ENCODE data around the gene CACNA1D. TPM values are rescaled to one million over a fixed set of nuclear protein-coding genes. Genes with fewer than 3 reads are reported as not detected.

The CACNA1D gene
- total and polyA plus RNA-seq, 5 donors from 2014 or later: 0.03 to 0.44 TPM; not detected in 3

DNA sequence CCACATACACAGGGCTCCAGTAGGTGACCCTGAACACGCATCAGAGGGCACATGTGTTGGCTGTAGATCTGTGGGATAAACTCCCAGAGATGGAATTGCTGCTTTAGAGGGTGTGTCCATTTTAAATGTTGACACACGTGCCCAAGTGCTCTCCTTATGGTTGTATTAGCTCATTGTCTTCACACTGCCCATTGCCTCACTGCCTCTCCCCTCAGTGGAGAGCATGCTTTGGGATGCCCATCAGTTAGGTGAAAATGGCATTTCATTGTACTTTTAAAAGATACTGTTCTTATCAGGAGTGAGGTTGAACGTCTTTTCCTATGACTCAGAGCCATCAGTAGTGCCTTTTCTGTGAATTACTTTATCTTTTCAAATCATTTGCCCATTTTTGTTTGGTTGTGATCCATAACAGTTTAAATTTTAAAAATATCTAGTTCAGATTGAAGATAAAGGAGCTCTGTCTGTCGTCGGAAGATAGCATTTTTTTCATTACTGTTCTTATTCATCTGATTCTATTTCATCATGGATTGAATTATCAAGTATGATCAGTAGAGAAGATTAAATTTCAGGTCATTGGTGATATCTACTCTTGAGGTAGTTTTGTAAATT lies 231.1 kb downstream of the CACNA1D start:
- Mint-ChIP-seq H3K36me3 (no peaks in the 10 kb centered on the region), H3K4me1 (no peaks in the 10 kb centered on the region)

DNA sequence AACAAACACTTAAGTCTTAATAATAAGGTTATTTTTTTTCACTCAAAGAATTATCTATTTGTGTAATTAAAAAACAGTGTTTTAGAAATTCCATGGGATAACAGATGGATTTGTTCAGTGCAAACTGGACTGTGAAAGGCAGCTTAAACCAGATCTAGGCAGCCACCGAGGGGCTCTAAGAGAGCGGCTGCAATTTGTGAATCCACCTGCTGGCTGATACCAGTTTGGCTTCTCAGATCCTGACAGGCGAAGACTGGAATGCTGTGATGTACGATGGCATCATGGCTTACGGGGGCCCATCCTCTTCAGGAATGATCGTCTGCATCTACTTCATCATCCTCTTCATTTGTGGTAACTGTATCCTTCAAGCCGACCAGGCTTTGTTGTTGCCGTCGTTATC lies 232.2 kb downstream of the CACNA1D start:
- peaks cover 2% of the 10 kb centered on the region for H3K27me3 ChIP-seq (ENCODE audit: control insufficient read depth, insufficient read depth, low read length)
- H3K9me3 ChIP-seq (ENCODE audit: control insufficient read depth in 2 of 2, low read length in 2 of 2): no peaks in the 10 kb centered on the region
- H3K36me3 Mint-ChIP-seq: no peaks in the 10 kb centered on the region
- no peak overlapping the region for H3K4me3 Mint-ChIP-seq
- no peak for ATAC-seq (ENCODE audit: low read depth in 2 of 2)
- peaks cover 0 to 4% (median 0%) of the 10 kb centered on the region in 7 donors for H3K9me3 Mint-ChIP-seq
- no peaks in the 10 kb centered on the region for H3K36me3 ChIP-seq (ENCODE audit: control insufficient read depth, insufficient read depth, low read length)
- no peaks in the 10 kb centered on the region for H3K4me1 Mint-ChIP-seq
- H3K4me1 ChIP-seq (ENCODE audit: control insufficient read depth, insufficient read depth, low read length, poor library complexity, severe bottlenecking): no peaks in the 10 kb centered on the region
- peak overlapping the region in 1 of 3 donors; percentile 11 for H3K27ac Mint-ChIP-seq
- H3K4me3 ChIP-seq (ENCODE audit: low read depth, low read length): no peak overlapping the region
- H3K27ac ChIP-seq (ENCODE audit: insufficient read depth, low read length, poor library complexity, severe bottlenecking): no peak overlapping the region
- peaks cover 33% of the 10 kb centered on the region for H3K27me3 Mint-ChIP-seq
- no peak for DNase-seq

More for the DNA sequence above, 231.1 kb downstream of the CACNA1D start:
- Histone ChIP-seq H3K36me3 (ENCODE audit: control insufficient read depth, insufficient read depth, low read length) (no peaks in the 10 kb centered on the region), H3K27me3 (ENCODE audit: control insufficient read depth, insufficient read depth, low read length) (peaks cover 2% of the 10 kb centered on the region), H3K4me1 (ENCODE audit: control insufficient read depth, insufficient read depth, low read length, poor library complexity, severe bottlenecking) (no peaks in the 10 kb centered on the region), H3K27ac (ENCODE audit: insufficient read depth, low read length, poor library complexity, severe bottlenecking) (no peak overlapping the region), H3K9me3 (ENCODE audit: control insufficient read depth in 2 of 2, low read length in 2 of 2) (no peaks in the 10 kb centered on the region), H3K4me3 (ENCODE audit: low read depth, low read length) (no peak overlapping the region)
- H3K27ac Mint-ChIP-seq: peak overlapping the region in 1 of 3 donors; percentile 39
- H3K4me3 Mint-ChIP-seq: no peak overlapping the region
- DNase-seq: no peak
- peaks cover 0 to 4% (median 0%) of the 10 kb centered on the region in 7 donors for H3K9me3 Mint-ChIP-seq
- peaks cover 33% of the 10 kb centered on the region for H3K27me3 Mint-ChIP-seq
- ATAC-seq (ENCODE audit: low read depth in 2 of 2): no peak

DNA sequence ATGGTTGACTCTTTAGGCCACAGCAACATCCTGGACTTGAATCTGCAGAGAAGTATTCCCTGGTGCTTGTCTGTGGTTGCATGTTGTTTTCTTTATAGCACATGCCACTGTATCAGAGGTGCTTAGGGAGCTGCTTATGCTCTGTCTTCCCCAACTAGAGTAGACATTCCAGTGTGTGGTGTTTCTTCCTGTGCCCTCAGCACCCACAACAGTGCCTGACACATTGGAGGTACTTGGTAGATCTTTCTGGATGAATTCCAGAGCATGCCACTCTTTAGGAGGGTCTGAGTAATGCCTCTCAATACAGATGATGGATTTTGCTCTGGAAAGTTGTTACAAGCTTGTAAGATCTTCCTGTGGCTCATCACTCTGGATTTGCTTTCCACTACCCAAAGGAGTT lies 234.2 kb downstream of the CACNA1D start:
- DNase-seq (no peak), ATAC-seq (ENCODE audit: low read depth in 2 of 2) (no peak)
- no peaks in the 10 kb centered on the region for H3K36me3 ChIP-seq (ENCODE audit: control insufficient read depth, insufficient read depth, low read length)
- peaks cover 2% of the 10 kb centered on the region for H3K27me3 ChIP-seq (ENCODE audit: control insufficient read depth, insufficient read depth, low read length)
- Mint-ChIP-seq H3K27me3 (peaks cover 30% of the 10 kb centered on the region), H3K27ac (peak overlapping the region in 1 of 3 donors; percentile 37), H3K4me1 (no peaks in the 10 kb centered on the region), H3K36me3 (no peaks in the 10 kb centered on the region), H3K9me3 (peaks cover 0 to 3% (median 0%) of the 10 kb centered on the region in 7 donors), H3K4me3 (no peak overlapping the region)
- no peak overlapping the region for H3K4me3 ChIP-seq (ENCODE audit: low read depth, low read length)
- H3K9me3 ChIP-seq (ENCODE audit: control insufficient read depth in 2 of 2, low read length in 2 of 2): no peaks in the 10 kb centered on the region
- no peak overlapping the region for H3K27ac ChIP-seq (ENCODE audit: insufficient read depth, low read length, poor library complexity, severe bottlenecking)
- no peaks in the 10 kb centered on the region for H3K4me1 ChIP-seq (ENCODE audit: control insufficient read depth, insufficient read depth, low read length, poor library complexity, severe bottlenecking)

DNA sequence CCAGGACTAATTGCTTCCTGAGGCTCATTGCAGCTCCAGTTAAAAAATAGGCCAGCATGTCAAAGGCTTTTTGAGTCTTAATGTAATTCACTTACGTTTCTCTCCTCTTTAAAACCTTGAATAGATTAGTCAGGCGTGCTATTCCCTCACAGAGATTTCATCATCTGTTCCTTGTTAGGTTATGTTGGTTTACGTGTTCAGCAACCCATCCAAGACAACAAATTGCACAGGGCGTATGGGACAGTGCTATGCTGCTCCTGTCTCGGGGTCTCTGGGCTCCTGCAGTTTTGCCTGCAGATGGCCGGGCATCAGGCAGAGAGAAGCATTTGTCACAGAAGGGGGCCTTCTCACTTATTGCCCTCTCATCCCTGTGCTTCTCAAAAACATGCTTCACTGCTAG lies 234.7 kb downstream of the CACNA1D start:
- ATAC-seq (ENCODE audit: low read depth in 2 of 2) (no peak), DNase-seq (no peak)
- Mint-ChIP-seq H3K27ac (no peak overlapping the region), H3K9me3 (peaks cover 0 to 3% (median 0%) of the 10 kb centered on the region in 7 donors), H3K4me1 (no peaks in the 10 kb centered on the region), H3K4me3 (no peak overlapping the region), H3K27me3 (peaks cover 25% of the 10 kb centered on the region), H3K36me3 (no peaks in the 10 kb centered on the region)
- H3K27ac ChIP-seq (ENCODE audit: insufficient read depth, low read length, poor library complexity, severe bottlenecking): no peak overlapping the region
- H3K27me3 ChIP-seq (ENCODE audit: control insufficient read depth, insufficient read depth, low read length): peaks cover 2% of the 10 kb centered on the region
- no peaks in the 10 kb centered on the region for H3K4me1 ChIP-seq (ENCODE audit: control insufficient read depth, insufficient read depth, low read length, poor library complexity, severe bottlenecking)
- H3K9me3 ChIP-seq (ENCODE audit: control insufficient read depth in 2 of 2, low read length in 2 of 2): no peaks in the 10 kb centered on the region
- H3K4me3 ChIP-seq (ENCODE audit: low read depth, low read length): no peak overlapping the region
- H3K36me3 ChIP-seq (ENCODE audit: control insufficient read depth, insufficient read depth, low read length): no peaks in the 10 kb centered on the region

DNA sequence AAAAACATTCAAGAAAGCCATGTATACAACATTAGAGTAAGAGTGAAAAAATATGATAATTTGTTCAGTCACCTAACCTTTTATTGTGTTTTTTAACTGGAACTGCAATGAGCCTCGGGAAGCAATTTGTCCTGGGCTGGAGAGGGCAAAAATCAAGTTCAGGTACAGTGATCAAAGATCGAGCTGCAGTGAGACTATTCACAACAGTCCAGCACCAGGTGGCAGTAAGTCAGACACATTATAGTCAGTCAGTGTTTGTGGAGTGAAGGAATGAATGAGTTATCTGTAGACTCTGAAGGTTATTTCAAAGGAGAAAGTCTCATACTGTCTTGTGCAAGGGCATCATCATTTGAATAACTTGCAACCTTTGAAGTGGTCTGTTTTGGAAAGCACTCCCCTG lies 235.2 kb downstream of the CACNA1D start:
- no peaks in the 10 kb centered on the region for H3K36me3 ChIP-seq (ENCODE audit: control insufficient read depth, insufficient read depth, low read length)
- ATAC-seq (ENCODE audit: low read depth in 2 of 2) (no peak), DNase-seq (peak in 1 of 3 donors; percentile 12)
- H3K27me3 ChIP-seq (ENCODE audit: control insufficient read depth, insufficient read depth, low read length): peaks cover 2% of the 10 kb centered on the region
- Mint-ChIP-seq H3K9me3 (peaks cover 0 to 3% (median 0%) of the 10 kb centered on the region in 7 donors), H3K4me3 (no peak overlapping the region), H3K27ac (no peak overlapping the region), H3K27me3 (peaks cover 24% of the 10 kb centered on the region), H3K4me1 (no peaks in the 10 kb centered on the region), H3K36me3 (no peaks in the 10 kb centered on the region)
- no peak overlapping the region for H3K4me3 ChIP-seq (ENCODE audit: low read depth, low read length)
- H3K4me1 ChIP-seq (ENCODE audit: control insufficient read depth, insufficient read depth, low read length, poor library complexity, severe bottlenecking): no peaks in the 10 kb centered on the region
- H3K27ac ChIP-seq (ENCODE audit: insufficient read depth, low read length, poor library complexity, severe bottlenecking): no peak overlapping the region
- no peaks in the 10 kb centered on the region for H3K9me3 ChIP-seq (ENCODE audit: control insufficient read depth in 2 of 2, low read length in 2 of 2)

DNA sequence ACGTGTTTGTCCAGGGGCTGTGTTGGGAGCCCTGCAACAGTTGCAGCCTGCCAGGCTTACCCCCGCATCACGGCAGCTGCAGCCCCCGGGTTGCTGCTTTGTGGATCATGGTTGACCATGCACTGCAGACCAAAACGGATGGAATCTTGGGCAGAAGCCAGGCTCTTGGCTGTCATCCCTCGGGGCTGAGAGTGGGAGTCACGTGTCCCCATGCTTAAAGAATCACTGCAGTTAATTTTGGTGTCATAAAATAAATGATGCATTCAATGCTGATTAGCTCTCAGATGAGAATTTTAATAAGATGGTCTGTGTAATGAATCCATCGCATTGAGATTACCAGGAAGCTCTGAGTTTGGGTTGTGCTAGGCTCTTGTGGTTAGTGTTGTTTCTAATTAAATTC lies 236.2 kb downstream of the CACNA1D start:
- Mint-ChIP-seq H3K9me3 (peaks cover 0 to 2% (median 0%) of the 10 kb centered on the region in 7 donors), H3K36me3 (no peaks in the 10 kb centered on the region), H3K4me1 (no peaks in the 10 kb centered on the region), H3K27me3 (peaks cover 19% of the 10 kb centered on the region), H3K27ac (no peak overlapping the region), H3K4me3 (no peak overlapping the region)
- Histone ChIP-seq H3K4me1 (ENCODE audit: control insufficient read depth, insufficient read depth, low read length, poor library complexity, severe bottlenecking) (no peaks in the 10 kb centered on the region), H3K36me3 (ENCODE audit: control insufficient read depth, insufficient read depth, low read length) (no peaks in the 10 kb centered on the region), H3K4me3 (ENCODE audit: low read depth, low read length) (no peak overlapping the region), H3K27ac (ENCODE audit: insufficient read depth, low read length, poor library complexity, severe bottlenecking) (no peak overlapping the region), H3K9me3 (ENCODE audit: control insufficient read depth in 2 of 2, low read length in 2 of 2) (no peaks in the 10 kb centered on the region), H3K27me3 (ENCODE audit: control insufficient read depth, insufficient read depth, low read length) (peaks cover 2% of the 10 kb centered on the region)
- DNase-seq (no peak), ATAC-seq (ENCODE audit: low read depth in 2 of 2) (no peak)

DNA sequence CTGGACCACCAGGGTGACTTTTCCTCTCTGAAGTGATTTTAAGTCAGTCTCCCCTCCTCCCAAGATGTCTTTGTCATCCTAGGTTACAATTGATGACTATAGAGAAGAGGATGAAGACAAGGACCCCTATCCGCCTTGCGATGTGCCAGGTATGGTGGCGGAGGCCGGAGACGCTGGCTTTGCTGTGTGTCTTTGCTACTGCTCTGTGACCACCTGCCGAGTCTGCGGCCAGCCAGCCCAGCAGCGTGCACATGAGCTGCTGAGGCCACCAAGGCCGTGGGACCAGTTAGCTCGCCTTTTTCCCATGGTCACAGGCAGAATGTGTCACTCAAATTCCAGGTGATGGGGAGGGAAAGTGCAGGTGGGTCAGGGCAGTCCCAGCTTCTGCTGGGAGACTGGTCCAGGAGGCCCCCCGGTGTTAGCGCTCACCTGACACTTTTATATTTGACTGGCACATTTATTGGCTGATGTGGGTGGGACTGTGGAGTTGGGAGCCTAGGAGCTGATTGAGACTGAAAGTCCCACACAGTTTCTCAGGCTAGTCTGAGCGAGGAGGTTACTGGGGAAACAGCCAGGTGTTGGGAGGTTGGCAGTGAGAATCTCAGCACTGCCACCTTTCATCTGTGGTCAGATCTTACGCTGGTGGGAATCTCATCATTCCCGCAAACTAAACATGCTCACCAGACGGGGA lies 237.7 kb downstream of the CACNA1D start:
- H3K27ac Mint-ChIP-seq: no peak overlapping the region
- ATAC-seq (ENCODE audit: low read depth in 2 of 2) (no peak), DNase-seq (no peak)
- no peaks in the 10 kb centered on the region for H3K9me3 ChIP-seq (ENCODE audit: control insufficient read depth in 2 of 2, low read length in 2 of 2)
- no peaks in the 10 kb centered on the region for H3K4me1 ChIP-seq (ENCODE audit: control insufficient read depth, insufficient read depth, low read length, poor library complexity, severe bottlenecking)
- H3K27me3 ChIP-seq (ENCODE audit: control insufficient read depth, insufficient read depth, low read length): peaks cover 2% of the 10 kb centered on the region
- H3K27ac ChIP-seq (ENCODE audit: insufficient read depth, low read length, poor library complexity, severe bottlenecking): no peak overlapping the region
- H3K4me3 ChIP-seq (ENCODE audit: low read depth, low read length): no peak overlapping the region
- H3K27me3 Mint-ChIP-seq: peaks cover 12% of the 10 kb centered on the region
- H3K9me3 Mint-ChIP-seq: peaks cover 0 to 2% (median 0%) of the 10 kb centered on the region in 7 donors
- H3K4me3 Mint-ChIP-seq: no peak overlapping the region
- no peaks in the 10 kb centered on the region for H3K4me1 Mint-ChIP-seq
- H3K36me3 Mint-ChIP-seq: no peaks in the 10 kb centered on the region
- H3K36me3 ChIP-seq (ENCODE audit: control insufficient read depth, insufficient read depth, low read length): no peaks in the 10 kb centered on the region

DNA sequence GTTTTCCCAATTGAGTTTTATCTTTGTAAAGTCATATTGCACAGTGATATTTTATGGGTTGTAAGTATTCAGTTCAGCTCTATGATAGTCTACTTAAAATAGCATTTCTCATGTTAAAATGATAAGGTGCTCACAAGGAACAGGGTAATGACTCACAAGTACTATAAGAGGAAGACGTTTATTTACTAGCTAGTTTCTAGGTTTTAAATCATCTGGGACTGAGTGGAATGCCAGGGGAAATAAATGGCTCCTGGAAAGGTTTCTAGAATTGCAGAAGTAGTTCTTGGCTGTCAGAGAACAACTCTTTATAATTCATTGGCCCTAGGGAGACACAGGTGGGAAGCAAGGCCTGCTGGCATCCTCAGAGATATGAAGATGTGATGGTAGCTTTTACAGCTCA lies 239.0 kb downstream of the CACNA1D start:
- no peak overlapping the region for H3K4me3 Mint-ChIP-seq
- no peaks in the 10 kb centered on the region for H3K9me3 ChIP-seq (ENCODE audit: control insufficient read depth in 2 of 2, low read length in 2 of 2)
- H3K36me3 ChIP-seq (ENCODE audit: control insufficient read depth, insufficient read depth, low read length): no peaks in the 10 kb centered on the region
- no peak overlapping the region for H3K27ac Mint-ChIP-seq
- H3K36me3 Mint-ChIP-seq: no peaks in the 10 kb centered on the region
- H3K4me3 ChIP-seq (ENCODE audit: low read depth, low read length): no peak overlapping the region
- no peaks in the 10 kb centered on the region for H3K4me1 ChIP-seq (ENCODE audit: control insufficient read depth, insufficient read depth, low read length, poor library complexity, severe bottlenecking)
- peaks cover 2% of the 10 kb centered on the region for H3K27me3 ChIP-seq (ENCODE audit: control insufficient read depth, insufficient read depth, low read length)
- no peaks in the 10 kb centered on the region for H3K4me1 Mint-ChIP-seq
- ATAC-seq (ENCODE audit: low read depth in 2 of 2) (no peak), DNase-seq (no peak)
- H3K27me3 Mint-ChIP-seq: peaks cover 11% of the 10 kb centered on the region
- no peak overlapping the region for H3K27ac ChIP-seq (ENCODE audit: insufficient read depth, low read length, poor library complexity, severe bottlenecking)
- H3K9me3 Mint-ChIP-seq: peaks cover 0 to 2% (median 0%) of the 10 kb centered on the region in 7 donors
